GM18511 (cell line): ENCODE measurements around the gene KRT17.
"Not testable (repeated sequence)": the region's sequence is repeated elsewhere in the genome, so short reads cannot be mapped to it uniquely, and the experiment has no call there.

ENCODE experiments used
- ATAC-seq: cut with Tn5 transposase; IDR thresholded peaks from one replicate; pipeline ENCODE4 v1.9.1; 2021; ENCODE audit warnings: mild to moderate bottlenecking, moderate library complexity; ENCODE audit not compliant: unreplicated experiment

KRT17 gene

DNA sequence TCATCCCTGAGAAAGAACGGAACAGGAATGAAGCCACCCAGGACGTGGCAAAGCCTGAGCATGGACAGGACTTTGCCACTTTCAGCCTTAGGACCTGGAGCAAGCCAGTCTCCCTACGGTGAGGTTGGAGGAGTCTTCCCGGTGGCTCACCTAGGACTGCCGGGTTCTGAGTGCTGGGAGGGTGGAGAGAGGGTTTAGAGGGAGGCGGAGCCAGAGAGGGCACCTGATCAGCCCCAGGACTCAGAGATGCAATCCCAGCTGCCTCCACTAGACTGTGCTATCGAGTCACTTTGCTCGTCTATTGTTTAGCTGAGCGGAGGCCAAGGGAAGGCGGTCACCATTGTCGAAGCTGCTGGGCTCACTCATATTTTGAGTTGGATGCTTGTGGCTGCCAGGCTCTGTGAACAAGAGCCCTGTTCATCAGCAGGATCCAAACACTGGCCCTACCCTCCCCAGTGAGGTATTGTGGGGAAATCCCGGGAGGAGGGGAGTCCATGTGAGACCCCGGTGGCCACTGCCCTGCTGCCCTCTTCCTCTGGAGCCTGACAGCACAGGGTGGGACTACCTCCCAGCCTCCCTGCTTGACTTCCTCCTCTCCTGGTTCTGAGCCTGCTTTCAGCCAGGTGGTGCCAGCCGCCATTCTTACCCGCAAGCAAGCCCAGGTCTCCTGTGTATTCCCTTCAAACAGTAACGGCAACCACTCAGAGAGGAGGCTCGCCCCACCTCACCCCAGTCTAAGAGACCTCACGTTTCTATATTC lies 44.7 kb downstream of the KRT17 start:
- ATAC-seq, result no peak

DNA sequence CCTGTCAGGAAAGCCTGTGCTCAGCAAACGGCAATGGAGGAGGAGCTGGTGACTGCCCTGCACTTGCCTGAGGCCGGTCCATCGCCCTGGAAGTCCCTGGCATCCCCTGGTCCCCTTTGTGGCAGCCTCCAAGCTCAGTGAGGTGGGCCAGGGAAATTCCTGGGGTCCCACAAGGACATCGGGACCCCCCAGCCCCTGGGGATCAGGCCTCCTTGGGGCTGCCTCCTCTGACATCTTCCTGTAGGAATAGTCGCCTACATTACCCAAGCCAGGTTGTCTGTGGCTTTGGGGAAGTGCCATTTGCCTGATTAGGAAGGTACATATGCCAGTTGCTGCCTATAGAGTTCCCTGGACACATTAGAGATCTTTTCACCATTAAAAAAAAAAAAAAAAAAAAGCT lies 45.4 kb downstream of the KRT17 start:
- ATAC-seq, result no peak

DNA sequence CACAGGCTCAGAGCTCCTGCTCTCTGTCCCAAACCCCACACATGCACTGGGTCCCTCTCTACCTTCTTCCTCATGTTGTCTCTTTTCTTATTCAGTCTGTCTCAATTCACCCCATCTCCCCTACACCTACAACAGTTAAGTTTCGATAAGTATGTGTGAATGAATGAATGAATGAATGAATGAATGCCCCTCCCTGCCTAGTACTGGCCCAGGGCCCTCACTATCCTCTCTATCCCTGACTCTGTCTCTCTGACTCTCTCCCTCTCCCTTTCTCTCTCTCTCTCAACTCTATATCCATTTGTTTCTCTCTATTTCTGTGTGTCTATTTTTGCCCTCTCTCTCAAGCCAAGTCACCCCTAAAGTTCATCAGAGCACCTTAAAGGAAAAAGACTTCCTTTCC lies 45.8 kb downstream of the KRT17 start:
- no peak for ATAC-seq

DNA sequence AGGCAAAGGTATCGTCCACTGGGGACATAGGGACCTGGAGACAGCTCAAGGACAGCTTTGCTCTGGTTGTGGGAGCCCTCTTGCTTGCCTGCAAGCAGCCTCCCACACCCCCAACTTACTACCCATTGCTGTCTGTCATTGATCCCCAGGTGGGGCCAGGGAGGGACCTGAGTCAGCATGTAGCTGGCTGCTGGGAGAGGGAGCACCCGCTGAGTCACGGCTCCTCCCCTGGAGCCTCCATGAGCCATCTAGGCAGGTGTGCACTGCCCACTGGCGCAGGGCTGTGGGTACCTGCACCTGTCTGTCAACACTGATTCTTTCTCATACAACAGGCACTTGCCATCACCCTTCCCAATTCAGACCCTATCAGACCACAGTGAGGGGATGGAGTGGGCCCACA lies 47.6 kb downstream of the KRT17 start:
- not testable (repeated sequence) for ATAC-seq

DNA sequence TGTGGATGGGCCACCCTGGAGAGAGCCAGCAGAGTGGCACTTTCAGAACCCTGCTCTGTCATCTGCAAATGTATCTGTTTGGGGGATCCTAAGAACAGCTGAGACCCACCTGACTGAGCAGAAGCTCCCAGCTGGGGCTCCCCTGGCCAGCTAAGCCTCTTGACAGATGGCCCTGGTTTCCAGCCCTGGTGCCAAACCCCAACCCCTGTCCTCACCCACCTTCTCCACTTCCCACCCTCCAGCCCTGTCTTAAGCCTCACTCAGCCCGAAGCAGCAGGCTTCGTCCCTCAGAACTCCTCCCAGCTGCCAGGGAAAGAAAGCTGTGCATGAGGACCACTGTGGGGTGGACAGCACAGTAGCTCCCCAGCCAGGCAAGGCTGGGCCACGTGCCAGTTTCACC lies 49.0 kb downstream of the KRT17 start:
- no peak for ATAC-seq

DNA sequence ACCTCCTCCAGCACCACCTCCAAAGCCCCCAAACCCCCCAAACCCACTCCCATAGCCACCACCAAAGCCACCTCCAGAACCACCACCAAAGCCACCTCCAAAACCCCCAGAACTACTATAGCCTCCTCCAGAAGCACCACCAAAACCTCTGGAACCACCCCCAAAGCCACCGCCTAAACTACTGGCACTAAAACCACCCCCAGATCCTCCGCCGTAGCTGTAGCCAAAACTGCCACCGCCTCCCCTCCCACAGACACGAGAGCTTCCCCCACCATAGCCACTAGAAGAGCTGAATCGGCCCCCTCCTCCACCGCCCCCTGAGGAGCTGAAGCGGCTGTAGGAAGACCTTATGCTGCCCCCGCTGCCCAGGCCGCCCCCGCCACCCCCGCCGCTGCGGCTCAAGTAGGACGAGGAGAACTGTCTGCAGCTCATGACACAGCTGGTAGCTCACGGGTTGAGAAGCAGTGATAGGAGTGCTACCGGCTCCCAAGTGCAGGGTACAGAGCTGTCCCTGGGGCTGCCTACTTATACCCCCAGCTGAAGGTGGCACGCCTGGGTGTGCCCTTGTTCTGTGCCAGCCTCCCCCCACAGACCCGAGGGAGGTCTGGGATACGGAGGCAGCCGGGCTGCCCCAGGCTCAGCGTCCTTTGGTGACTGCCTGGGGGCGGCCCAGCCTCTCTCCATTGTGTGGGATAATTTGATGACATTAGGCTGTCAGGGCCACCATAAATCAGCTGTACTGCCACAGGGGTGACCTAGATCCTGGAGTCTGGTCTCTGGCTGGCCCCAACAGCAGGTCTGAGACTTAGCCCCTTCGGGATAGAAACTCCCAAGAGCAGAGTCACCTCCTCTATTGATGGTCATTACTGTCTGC lies 52.6 kb downstream of the KRT17 start, which contains the start of gene KRT9:
Gene KRT9 (minus strand): TSS at position 499 of the 874 bp plus-strand sequence. CDS start 67 bp downstream, at position 432.
- no peak for ATAC-seq
